HepG2 (cell line): ENCODE results near the gene ATG2A. TPM values are rescaled to one million over a fixed set of nuclear protein-coding genes. Genes with fewer than 3 reads are reported as not detected.
A peak's percentile ranks its signal among the peaks of the same experiment; 100 is the strongest.

Source experiments
- AGO2 ChIP-seq: fragments of 200-400 bp; formaldehyde crosslinking; optimal IDR thresholded peaks from 2 replicates; pipeline ENCODE3; 2017; ENCODE audit warnings: mild to moderate bottlenecking, low read depth, low read length, moderate library complexity
- CBX1 ChIP-seq: IDR thresholded peaks from one replicate; pipeline ENCODE4 v1.6.1; 2016; ENCODE audit warnings: antibody characterized with exemption, low read depth
- EP300 ChIP-seq, 3 experiments: sonication (generic) in 1 of 3; formaldehyde crosslinking in 1 of 3; IDR thresholded peaks; 2 replicates each; pipeline versions ENCODE4 v1.5.1 to v1.6.1; 2011 to 2020; ENCODE audit warnings: low read depth in 2 of 3, low read length in 2 of 3, borderline replicate concordance in 1 of 3, improper control_type of control experiment in 1 of 3, mild to moderate bottlenecking in 1 of 3, missing genetic modification reagents in 1 of 3, moderate library complexity in 1 of 3
- FOSL2 ChIP-seq: sonication (generic); formaldehyde crosslinking; IDR thresholded peaks from 2 replicates; pipeline ENCODE4 v1.4.0; 2020; ENCODE audit warnings: missing genetic modification reagents
- GPBP1L1 ChIP-seq: sonication (generic); formaldehyde crosslinking; IDR thresholded peaks from 2 replicates; pipeline ENCODE4 v1.5.0; 2020; ENCODE audit warnings: mild to moderate bottlenecking, missing genetic modification reagents
- HBP1 ChIP-seq: IDR thresholded peaks from 2 replicates; pipeline ENCODE4 v1.6.1; 2016; ENCODE audit warnings: low read depth, control low read depth
- HNF4A ChIP-seq: sonication (generic); formaldehyde crosslinking; IDR thresholded peaks from 2 replicates; pipeline ENCODE4 v1.4.0; 2020; ENCODE audit warnings: missing genetic modification reagents
- MTF1 ChIP-seq: sonication (generic); formaldehyde crosslinking; IDR thresholded peaks from 2 replicates; pipeline ENCODE4 v1.5.0; 2020; ENCODE audit warnings: missing genetic modification reagents
- NR2C2 ChIP-seq: sonication (generic); formaldehyde crosslinking; IDR thresholded peaks from 2 replicates; pipeline ENCODE4 v1.4.0; 2020; ENCODE audit warnings: missing genetic modification reagents, mild to moderate bottlenecking, moderate library complexity, borderline replicate concordance
- POLR2G ChIP-seq: fragments of 200-400 bp; formaldehyde crosslinking; IDR thresholded peaks from 2 replicates; pipeline ENCODE4 v1.6.1; 2018; ENCODE audit warnings: mild to moderate bottlenecking, low read depth, low read length, moderate library complexity
- RBM22 ChIP-seq: fragments of 200-400 bp; formaldehyde crosslinking; optimal IDR thresholded peaks from 2 replicates; pipeline ENCODE3; 2017; ENCODE audit warnings: mild to moderate bottlenecking, low read length, moderate library complexity
- SAFB2 ChIP-seq: sonication (generic); formaldehyde crosslinking; IDR thresholded peaks from 2 replicates; pipeline ENCODE4 v1.5.1; 2020; ENCODE audit warnings: missing genetic modification reagents, low read depth, mild to moderate bottlenecking, borderline replicate concordance
- SMARCC2 ChIP-seq: fragments of 450-650 bp; IDR thresholded peaks from 2 replicates; pipeline ENCODE4 v1.6.1; 2017; ENCODE audit warnings: antibody characterized with exemption, mild to moderate bottlenecking
- TARDBP ChIP-seq: sonication (generic); formaldehyde crosslinking; IDR thresholded peaks from 2 replicates; pipeline ENCODE4 v1.8.0; 2022; ENCODE audit warnings: mild to moderate bottlenecking, missing genetic modification reagents
- ZFX ChIP-seq: sonication (generic); formaldehyde crosslinking; IDR thresholded peaks from 2 replicates; pipeline ENCODE4 v1.4.0; 2020; ENCODE audit warnings: mild to moderate bottlenecking, low read depth, missing genetic modification reagents, moderate library complexity
- ZNF143 ChIP-seq: sonication (generic); formaldehyde crosslinking; IDR thresholded peaks from 2 replicates; pipeline ENCODE4 v1.4.0; 2020; ENCODE audit warnings: missing genetic modification reagents
- ZNF17 ChIP-seq: sonication (generic); formaldehyde crosslinking; IDR thresholded peaks from 2 replicates; pipeline ENCODE4 v1.5.0; 2020; ENCODE audit warnings: mild to moderate bottlenecking, missing genetic modification reagents
- ZNF317 ChIP-seq: sonication (generic); formaldehyde crosslinking; IDR thresholded peaks from 2 replicates; pipeline ENCODE4 v1.5.0; 2020; ENCODE audit warnings: mild to moderate bottlenecking, missing genetic modification reagents
- ZNF414 ChIP-seq: sonication (generic); formaldehyde crosslinking; IDR thresholded peaks from 2 replicates; pipeline ENCODE4 v1.5.0; 2020; ENCODE audit warnings: missing genetic modification reagents
- ZNF687 ChIP-seq: sonication (generic); formaldehyde crosslinking; IDR thresholded peaks from 2 replicates; pipeline ENCODE4 v1.5.1; 2020; ENCODE audit warnings: mild to moderate bottlenecking, missing genetic modification reagents, moderate library complexity
- ZNF747 ChIP-seq: sonication (generic); formaldehyde crosslinking; IDR thresholded peaks from 2 replicates; pipeline ENCODE4 v1.8.1; 2023; ENCODE audit warnings: missing genetic modification reagents, mild to moderate bottlenecking, borderline replicate concordance
- ZNF891 ChIP-seq: sonication (generic); formaldehyde crosslinking; IDR thresholded peaks from 2 replicates; pipeline ENCODE4 v1.5.0; 2020; ENCODE audit warnings: mild to moderate bottlenecking, missing genetic modification reagents
- polyA plus RNA-seq, 8 experiments: library from polyadenylated mRNA; depleted of rRNA in 3 of 8; stranded (reverse) in 7 of 8; unstranded in 1 of 8; fragments of >200 nt; fragmentation: Illumina TruSeq in 4 of 8; extraction: Trizol in 4 of 8; gene quantifications; 2 replicates each; pipeline versions ENCODE4 v1.2.1 to v1.2.3, GENCODE V29; 2011 to 2016; ENCODE audit warnings: low read depth in 4 of 8, missing spikeins in 1 of 8, mixed read lengths in 1 of 8; ENCODE audit not compliant: insufficient read depth in 1 of 8
- total RNA-seq, 5 experiments: library from RNA; depleted of rRNA; stranded (reverse); fragments of >200 nt; fragmentation: Illumina TruSeq; extraction: Trizol; gene quantifications; 2 replicates each; pipeline ENCODE4 v1.2.3, GENCODE V29; 2016; ENCODE audit warnings: low read depth in 1 of 5

The ATG2A gene
- total and polyA plus RNA-seq, 2 of the 13 experiments (the other 11 are each of a cell fraction or from before 2014, with no cell fraction given), result 6.7 to 8.0 TPM

DNA sequence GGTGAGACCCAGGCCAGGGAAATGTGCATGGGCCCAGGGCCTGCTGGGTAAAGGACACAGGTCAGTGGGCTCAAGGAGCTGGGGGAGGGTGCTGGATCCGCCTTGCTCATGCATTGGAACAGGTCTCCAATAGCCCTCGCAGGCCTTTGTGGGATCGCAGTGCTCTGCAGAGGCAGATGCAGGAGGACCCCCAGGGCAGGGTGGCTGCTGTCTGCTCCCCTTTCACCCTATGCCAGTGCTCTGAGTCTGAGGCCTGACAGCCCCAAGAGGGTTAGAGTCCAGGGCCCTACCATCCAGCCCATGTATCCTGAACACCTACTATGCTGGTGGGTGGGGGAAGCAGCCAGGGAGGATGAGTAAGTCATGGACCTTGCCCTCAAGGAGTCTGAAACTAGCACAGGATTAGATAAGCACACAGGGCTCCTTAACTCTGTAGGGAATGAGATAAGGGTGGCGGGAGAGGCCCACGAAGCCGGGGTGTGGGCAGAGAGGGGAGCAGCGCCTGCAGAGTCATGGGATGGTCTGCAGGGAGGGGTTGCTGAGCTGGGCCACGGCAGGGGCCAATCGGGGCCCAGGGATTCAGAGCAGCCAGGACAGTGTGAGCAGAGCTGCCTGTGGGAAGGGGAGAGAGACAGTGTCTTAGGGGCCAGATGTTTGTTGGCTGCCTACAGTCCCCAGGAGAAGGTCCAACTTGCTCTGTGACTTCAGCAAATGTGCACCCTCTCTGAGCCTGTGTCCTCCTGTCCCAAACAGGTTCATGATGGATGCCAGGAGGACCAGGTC lies 28.1 kb downstream of the ATG2A start (continued):
- TF ChIP-seq ZNF414 (CRISPR knock-in tag) (0 out of 2 replicates have a peak, but pooled peaks have one; percentile 21), ZFX (CRISPR knock-in tag) (peak; percentile 14; the same call in 1 of the 2 replicates), EP300 (IDR thresholded peaks at IDR 0.05; ENCODE audit: low read depth in 2 of 2, low read length in 2 of 2) (no peak), EP300 (CRISPR knock-in tag; IDR thresholded peaks at IDR 0.05; ENCODE audit: borderline replicate concordance) (no peak), MTF1 (CRISPR knock-in tag) (no peak), ZNF17 (CRISPR knock-in tag) (no peak), POLR2G (peak; percentile 67), ZNF143 (CRISPR knock-in tag) (peak; percentile 19; the same call in 1 of the 2 replicates), SAFB2 (peak; percentile 97), GPBP1L1 (CRISPR knock-in tag) (no peak), HBP1 (no peak), RBM22 (peak; percentile 94), FOSL2 (CRISPR knock-in tag) (peak; percentile 78), TARDBP (CRISPR knock-in tag) (peak; percentile 60), ZNF317 (CRISPR knock-in tag) (no peak), HNF4A (CRISPR knock-in tag) (peak; percentile 45; the same call in 1 of the 2 replicates), ZNF747 (CRISPR knock-in tag) (0 out of 2 replicates have a peak, but pooled peaks have one; percentile 29), ZNF687 (peak; percentile 35; the same call in 1 of the 2 replicates), NR2C2 (CRISPR knock-in tag) (peak; percentile 11; the same call in 1 of the 2 replicates), CBX1 (peak; percentile 22), ZNF891 (peak; percentile 44; the same call in 1 of the 2 replicates), SMARCC2 (no peak), AGO2 (peak; percentile 82)
